ENCODE measurements around the gene CTDNEP1.

GRCh38 chr17:7241090-7241733 lies 10.3 kb downstream of the CTDNEP1 start:
- TF ChIP-seq CTCF (IDR thresholded peaks at IDR 0.05) (no peak), POLR2A (IDR thresholded peaks at IDR 0.05) (no peak)
